SK-N-MC (cell line): ENCODE results near the gene ATOSB.

Experiments
- EZH2 ChIP-seq: fragments of 200-600 bp; sonication (generic); IDR thresholded peaks from one replicate; pipeline ENCODE4 v1.6.1; 2017; ENCODE audit warnings: antibody characterized with exemption
- FOXP2 ChIP-seq: optimal IDR thresholded peaks from 2 replicates; pipeline ENCODE3; 2011; ENCODE audit warnings: mild to moderate bottlenecking, moderate library complexity; ENCODE audit not compliant: insufficient read depth; ENCODE audit errors: extremely low read length, control extremely low read depth

DNA sequence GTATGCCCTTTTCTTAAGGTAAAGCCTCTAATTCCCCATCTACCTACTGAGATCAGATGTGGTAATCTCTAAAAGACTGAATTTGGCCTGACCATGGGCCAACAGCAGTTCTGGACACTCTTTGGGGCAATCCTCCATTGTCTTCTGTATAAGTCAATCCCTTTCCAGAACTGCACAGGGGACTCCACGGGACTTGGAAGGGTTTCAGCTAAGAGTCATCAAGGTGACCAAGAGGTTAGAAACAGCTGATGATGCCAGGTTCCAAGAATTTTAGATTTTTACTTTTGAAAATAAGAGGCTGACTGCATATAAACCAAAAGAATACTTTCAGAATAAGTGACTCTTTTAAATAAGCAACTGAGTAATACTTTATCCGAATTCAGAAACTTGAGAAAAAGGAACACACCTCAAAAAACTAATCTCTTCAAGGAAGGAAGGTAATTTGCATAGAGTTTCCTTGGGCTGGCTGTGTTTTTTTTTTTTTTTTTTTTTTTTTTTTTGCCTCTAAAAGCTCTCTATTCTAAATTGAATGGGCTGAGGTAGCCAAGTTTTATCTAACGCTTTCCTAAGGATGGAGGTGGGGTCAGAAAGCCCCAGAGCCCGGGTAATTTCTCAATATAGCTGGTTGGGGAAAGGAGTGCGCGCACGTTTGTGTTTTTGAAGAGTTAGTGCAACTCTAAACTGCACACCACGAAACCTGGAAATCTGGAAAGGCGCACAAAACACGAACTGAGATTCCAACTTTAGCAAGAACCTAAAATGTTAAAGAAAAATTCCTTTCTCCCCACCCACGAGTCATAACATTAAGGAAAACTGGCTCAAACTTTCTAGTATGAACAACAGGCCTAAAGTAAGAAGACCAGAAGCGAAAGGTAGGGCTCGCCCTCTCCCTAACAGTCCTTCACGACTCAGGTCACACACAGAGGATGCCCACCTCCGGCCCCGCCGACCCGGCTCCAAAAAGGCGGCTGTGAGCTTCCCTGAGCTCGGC is 44.5 kb downstream of the ATOSB start:
- TF ChIP-seq EZH2: no peak
- no peak for TF ChIP-seq FOXP2
